Thyroid gland (tissue), 4 donors: ENCODE measurements around the gene AIF1. TPM values are rescaled to one million over a fixed set of nuclear protein-coding genes. Genes with fewer than 3 reads are reported as not detected.

Experiments
- DNase-seq, 2 donors: peaks; one replicate each; pipeline ENCODE4 v3.0.0-alpha.2; 2019
- H3K27ac ChIP-seq, 3 donors: fragments of 200-600 bp; sonication (generic); 1 replicate in 2 of 3; 2 replicates in 1 of 3; pipeline ENCODE4 v1.5.1; 2016 to 2019; ENCODE audit warnings: mild to moderate bottlenecking in 1 of 3, moderate library complexity in 1 of 3
- H3K27me3 ChIP-seq: fragments of 200-600 bp; sonication (generic); one replicate; pipeline ENCODE4 v1.5.1; 2019
- H3K36me3 ChIP-seq, 2 donors: fragments of 200-600 bp; sonication (generic); one replicate each; pipeline ENCODE4 v1.5.1; 2016 to 2019
- H3K4me1 ChIP-seq, 2 donors: fragments of 200-600 bp; sonication (generic); one replicate each; pipeline ENCODE4 v1.5.1; 2017 to 2019
- H3K4me3 ChIP-seq, 3 donors: fragments of 200-600 bp; sonication (generic); replicated peaks in 1 of 3; 1 replicate in 2 of 3; 2 replicates in 1 of 3; pipeline ENCODE4 v1.5.1; 2016; ENCODE audit warnings: mild to moderate bottlenecking in 1 of 3
- H3K9me3 ChIP-seq: fragments of 200-600 bp; sonication (generic); one replicate; pipeline ENCODE4 v1.5.1; 2017
- POLR2A ChIP-seq, 2 donors: fragments of 450-650 bp; IDR thresholded peaks; one replicate each; pipeline ENCODE4 v1.6.1; 2017; ENCODE audit warnings: antibody characterized with exemption in 2 of 2, mild to moderate bottlenecking in 2 of 2, moderate library complexity in 1 of 2
- WGBS, 2 donors: methylation state at CpG; one replicate each; pipeline ENCODE4 v1.1.5; 2017; 5-methylcytosine and 5-hydroxymethylcytosine counted together
- intact Hi-C: fragments of 100-400 bp; cut with DNase I; formaldehyde crosslinking; loops from one replicate; pipeline ENCODE4 v1.15.1; 2023
- total RNA-seq, 4 donors: library from RNA; depleted of rRNA; stranded (reverse); fragments of >200 nt; gene quantifications; one replicate each; pipeline ENCODE4 v1.2.3, GENCODE V29; 2016
- TF ChIP-seq, protein P1 (sequence below), 6 experiments: fragments of 200-600 bp in 3 of 6; fragments of 450-650 bp in 3 of 6; sonication (generic) in 3 of 6; IDR thresholded peaks; one replicate each; pipeline ENCODE4 v1.5.1; 2016 to 2019; ENCODE audit warnings: antibody characterized with exemption in 6 of 6, mild to moderate bottlenecking in 2 of 6, inconsistent platforms in 1 of 6, moderate library complexity in 1 of 6

AIF1 gene
- total RNA-seq: 10 to 100 TPM in 3 of 4 donors, 1 to 10 TPM in 1; 8.1 to 37.8 (median 17.6) TPM

DNA sequence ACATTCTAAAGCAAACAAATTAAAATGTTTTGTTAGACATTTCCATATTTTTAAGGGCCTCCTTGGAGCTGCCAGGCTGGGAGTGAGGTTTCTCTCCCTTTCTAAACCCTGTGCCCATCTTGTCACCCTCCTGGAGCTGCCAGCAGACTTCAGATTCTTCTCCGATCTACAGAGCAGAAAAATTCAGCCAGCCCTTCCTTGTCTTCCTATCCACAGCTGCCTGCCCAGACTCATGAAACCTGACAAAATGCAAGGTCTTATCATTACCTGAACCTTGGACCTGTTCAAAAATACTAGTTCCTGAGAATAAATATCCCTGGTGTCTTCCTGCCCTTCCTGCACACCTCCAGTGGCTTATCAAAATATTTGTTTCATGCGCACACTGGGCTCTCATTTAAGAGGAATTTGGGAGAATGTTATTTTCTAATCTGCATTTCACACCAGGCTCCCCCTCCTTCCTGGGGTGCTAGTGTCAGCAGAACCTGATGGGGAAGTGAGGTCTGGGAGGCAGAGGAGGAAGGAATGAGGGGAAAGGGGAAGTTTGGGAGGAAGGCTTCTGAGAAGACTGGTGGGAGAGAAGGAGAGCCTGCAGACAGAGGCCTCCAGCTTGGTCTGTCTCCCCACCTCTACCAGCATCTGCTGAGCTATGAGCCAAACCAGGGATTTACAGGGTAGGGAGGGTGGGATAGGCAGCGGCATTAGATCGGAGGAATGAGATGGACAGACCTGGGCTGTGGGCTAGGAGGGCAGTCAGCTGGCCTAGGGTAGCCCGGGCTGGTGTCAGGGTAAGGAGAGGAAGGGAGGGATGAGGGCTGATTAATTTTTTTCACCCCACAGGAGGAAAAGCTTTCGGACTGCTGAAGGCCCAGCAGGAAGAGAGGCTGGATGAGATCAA lies at the start of gene AIF1:
Gene AIF1, plus strand, starts transcription at position 551 of the 895 bp plus-strand sequence. Its CDS starts 96 bp downstream, at position 647.
- H3K9me3 ChIP-seq: no peaks in the 10 kb centered on the region
- no peak within 1 kb of the TSS for H3K27ac ChIP-seq
- peaks cover under 1 to 3% of the 10 kb centered on the region in 2 donors for H3K4me1 ChIP-seq
- TF ChIP-seq, protein P1, sequence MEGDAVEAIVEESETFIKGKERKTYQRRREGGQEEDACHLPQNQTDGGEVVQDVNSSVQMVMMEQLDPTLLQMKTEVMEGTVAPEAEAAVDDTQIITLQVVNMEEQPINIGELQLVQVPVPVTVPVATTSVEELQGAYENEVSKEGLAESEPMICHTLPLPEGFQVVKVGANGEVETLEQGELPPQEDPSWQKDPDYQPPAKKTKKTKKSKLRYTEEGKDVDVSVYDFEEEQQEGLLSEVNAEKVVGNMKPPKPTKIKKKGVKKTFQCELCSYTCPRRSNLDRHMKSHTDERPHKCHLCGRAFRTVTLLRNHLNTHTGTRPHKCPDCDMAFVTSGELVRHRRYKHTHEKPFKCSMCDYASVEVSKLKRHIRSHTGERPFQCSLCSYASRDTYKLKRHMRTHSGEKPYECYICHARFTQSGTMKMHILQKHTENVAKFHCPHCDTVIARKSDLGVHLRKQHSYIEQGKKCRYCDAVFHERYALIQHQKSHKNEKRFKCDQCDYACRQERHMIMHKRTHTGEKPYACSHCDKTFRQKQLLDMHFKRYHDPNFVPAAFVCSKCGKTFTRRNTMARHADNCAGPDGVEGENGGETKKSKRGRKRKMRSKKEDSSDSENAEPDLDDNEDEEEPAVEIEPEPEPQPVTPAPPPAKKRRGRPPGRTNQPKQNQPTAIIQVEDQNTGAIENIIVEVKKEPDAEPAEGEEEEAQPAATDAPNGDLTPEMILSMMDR (IDR thresholded peaks at IDR 0.05): no peak
- TF ChIP-seq POLR2A (IDR thresholded peaks at IDR 0.05): no peak
- no peak for DNase-seq
- 69 to 74% methylated on average over 6 of the region's 6 CpGs for WGBS, 2 donors
- H3K36me3 ChIP-seq: no peaks in the 10 kb centered on the region
- intact Hi-C loops: no loop called here
- no peak within 1 kb of the TSS for H3K4me3 ChIP-seq
- no peaks in the 10 kb centered on the region for H3K27me3 ChIP-seq

DNA sequence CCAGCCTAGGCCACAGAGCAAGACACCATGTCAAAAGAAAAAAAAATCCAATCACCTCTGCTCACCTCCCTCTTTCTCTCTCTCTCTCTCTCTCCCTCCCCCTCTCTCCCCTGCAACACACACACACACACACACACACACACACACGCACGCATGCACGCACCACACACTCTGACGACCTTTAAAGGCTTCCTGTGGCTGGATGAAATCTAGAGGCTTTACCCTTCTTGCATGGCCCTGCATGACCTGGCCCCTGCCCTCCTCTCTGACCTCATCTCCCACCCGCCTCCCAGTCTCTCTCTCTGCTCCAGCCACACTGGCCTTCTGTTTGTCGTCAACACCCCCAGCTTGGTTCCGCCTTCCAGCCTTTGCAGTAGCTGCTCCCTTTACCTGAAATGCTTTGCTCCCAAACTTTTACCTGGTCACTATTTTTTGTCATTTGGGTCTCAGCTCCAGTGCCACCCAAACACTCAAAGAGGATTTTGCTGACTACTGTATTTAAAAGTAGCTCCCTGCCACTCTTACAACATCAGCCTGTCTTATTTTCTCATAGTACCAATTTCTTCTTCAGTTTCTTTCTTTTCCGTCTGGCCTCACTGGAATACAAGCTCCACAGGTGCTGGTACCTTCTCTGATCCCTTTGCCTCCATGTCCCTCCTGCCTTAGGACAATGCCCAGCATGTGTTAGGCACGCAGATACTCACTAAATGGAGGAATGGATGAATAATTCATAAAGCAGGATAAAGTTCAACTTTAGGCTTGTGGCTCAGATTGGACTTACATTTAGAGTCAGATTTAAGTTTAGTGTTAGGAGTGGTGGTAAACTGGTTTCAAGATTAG lies 47.3 kb upstream of the AIF1 start:
- no peaks in the 10 kb centered on the region for H3K9me3 ChIP-seq
- H3K36me3 ChIP-seq: no peaks in the 10 kb centered on the region
- intact Hi-C loops: no loop called here
- no peak for TF ChIP-seq POLR2A (IDR thresholded peaks at IDR 0.05)
- TF ChIP-seq, protein P1 (IDR thresholded peaks at IDR 0.05): no peak
- 42 to 55% methylated on average over 9 of the region's 9 CpGs for WGBS, 2 donors
- no peak overlapping the region for H3K4me3 ChIP-seq
- no peaks in the 10 kb centered on the region for H3K27me3 ChIP-seq
- H3K4me1 ChIP-seq: no peaks in the 10 kb centered on the region
- no peak overlapping the region for H3K27ac ChIP-seq
- no peak for DNase-seq

DNA sequence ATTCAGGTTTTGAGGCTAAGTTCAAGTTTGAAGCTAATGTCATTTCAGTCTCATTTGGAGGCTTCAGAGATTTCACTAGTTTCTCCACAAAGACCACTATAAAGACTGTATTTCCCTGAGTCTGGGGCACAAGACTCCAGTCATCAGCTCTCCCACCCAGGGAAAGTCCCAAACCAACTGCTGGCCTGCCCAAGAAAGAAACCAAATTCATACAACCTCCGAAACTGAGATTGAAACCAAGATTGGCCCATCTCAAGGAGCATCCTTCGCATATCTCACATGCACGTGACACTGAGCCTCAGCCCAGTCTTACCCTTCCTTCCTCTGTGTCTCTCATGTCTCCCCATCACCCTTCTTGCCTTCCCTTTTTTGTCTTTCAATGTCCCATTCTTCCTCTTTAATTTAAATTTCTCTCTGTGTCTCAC lies 46.5 kb upstream of the AIF1 start:
- TF ChIP-seq POLR2A (IDR thresholded peaks at IDR 0.05): no peak
- TF ChIP-seq, protein P1 (IDR thresholded peaks at IDR 0.05): no peak
- no peak for DNase-seq
- H3K9me3 ChIP-seq: no peaks in the 10 kb centered on the region
- WGBS, 2 donors: 55 to 82% methylated on average over 3 of the region's 3 CpGs
- H3K36me3 ChIP-seq: no peaks in the 10 kb centered on the region
- H3K4me1 ChIP-seq: no peaks in the 10 kb centered on the region
- H3K4me3 ChIP-seq: no peak overlapping the region
- no peaks in the 10 kb centered on the region for H3K27me3 ChIP-seq
- intact Hi-C loops: no loop called here
- H3K27ac ChIP-seq: no peak overlapping the region

DNA sequence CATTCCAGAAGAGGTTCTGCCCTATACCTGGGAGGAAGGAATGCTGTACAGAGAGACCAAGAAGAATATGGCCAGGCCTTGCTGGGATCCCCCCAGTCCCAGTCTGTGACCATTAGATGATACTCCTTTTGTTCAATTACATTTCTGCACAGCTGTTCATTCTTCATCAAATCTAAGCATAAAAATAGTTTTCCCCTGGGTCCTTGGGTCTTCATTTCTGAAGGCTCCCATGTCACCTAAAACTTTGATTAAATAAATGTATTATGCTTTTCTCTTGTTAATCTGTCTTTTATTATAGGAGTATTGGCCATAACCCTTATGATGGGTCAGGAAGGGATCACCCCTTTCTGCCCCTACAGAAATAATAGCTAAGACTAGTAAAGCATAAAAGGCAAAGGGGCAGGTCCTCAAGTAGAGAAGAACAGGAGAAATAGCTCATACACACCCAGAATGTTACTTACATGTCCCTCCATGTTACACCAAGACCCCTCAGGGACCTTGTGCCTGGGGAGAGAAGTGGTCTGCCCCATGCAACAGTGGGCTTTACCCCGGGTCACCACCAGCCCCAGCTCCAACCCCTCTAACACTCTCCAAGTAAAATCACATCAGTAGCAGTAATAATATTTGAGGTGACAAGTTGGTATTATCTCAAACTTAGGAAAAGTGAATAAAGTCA lies 45.0 kb upstream of the AIF1 start:
- no peak for DNase-seq
- Histone ChIP-seq H3K27ac (no peak overlapping the region), H3K4me1 (no peaks in the 10 kb centered on the region), H3K27me3 (no peaks in the 10 kb centered on the region), H3K36me3 (no peaks in the 10 kb centered on the region), H3K9me3 (no peaks in the 10 kb centered on the region), H3K4me3 (no peak overlapping the region)
- TF ChIP-seq POLR2A (IDR thresholded peaks at IDR 0.05): no peak
- TF ChIP-seq, protein P1 (IDR thresholded peaks at IDR 0.05): no peak
- WGBS, 2 donors: 70 to 80% methylated on average over 1 of the region's 1 CpG
- intact Hi-C loops: no loop called here
